H1 (cell line): Measurements from ENCODE around the gene RRAS2. TPM values are rescaled to one million over a fixed set of nuclear protein-coding genes. Genes with fewer than 3 reads are reported as not detected.

Experiments used
- BRCA1 ChIP-seq: IDR thresholded peaks from 2 replicates; pipeline ENCODE4 v1.6.1; 2012; ENCODE audit warnings: low read depth, low read length, improper control_type of control experiment
- CHD7 ChIP-seq: fragments of 300-600 bp; sonication (generic); IDR thresholded peaks from 2 replicates; pipeline ENCODE4 v1.7.1; 2012; ENCODE audit warnings: low read length, moderate library complexity, mild to moderate bottlenecking, inconsistent platforms; ENCODE audit not compliant: insufficient replicate concordance
- CTBP2 ChIP-seq: IDR thresholded peaks from 2 replicates; pipeline ENCODE4 v1.7.0; 2011; ENCODE audit warnings: borderline replicate concordance, mild to moderate bottlenecking, moderate library complexity, mixed read lengths, low read length; ENCODE audit not compliant: insufficient read depth, insufficient read length
- EGR1 ChIP-seq: IDR thresholded peaks from 2 replicates; pipeline ENCODE4 v1.6.1; 2011; ENCODE audit warnings: low read depth, low read length, borderline replicate concordance
- FOSL1 ChIP-seq: IDR thresholded peaks from 2 replicates; pipeline ENCODE4 v1.6.1; 2011; ENCODE audit warnings: mild to moderate bottlenecking, low read depth, low read length, moderate library complexity; ENCODE audit not compliant: insufficient read depth
- SIN3A ChIP-seq, 2 experiments: IDR thresholded peaks in 1 of 2; conservative IDR thresholded peaks in 1 of 2; 2 replicates each; pipeline ENCODE4 v1.6.1; 2011 to 2012; ENCODE audit warnings: low read length in 2 of 2, improper control_type of control experiment in 1 of 2, low read depth in 1 of 2, mild to moderate bottlenecking in 1 of 2
- SP1 ChIP-seq: IDR thresholded peaks from 2 replicates; pipeline ENCODE4 v1.6.1; 2011; ENCODE audit warnings: low read depth, low read length
- TBP ChIP-seq: IDR thresholded peaks from 2 replicates; pipeline ENCODE4 v1.6.1; 2011; ENCODE audit warnings: low read depth, low read length, improper control_type of control experiment
- TEAD4 ChIP-seq: IDR thresholded peaks from 2 replicates; pipeline ENCODE4 v1.6.1; 2012; ENCODE audit warnings: low read depth, low read length, inconsistent platforms, mixed read lengths
- YY1 ChIP-seq: IDR thresholded peaks from 2 replicates; pipeline ENCODE4 v1.6.1; 2011; ENCODE audit warnings: low read depth, mild to moderate bottlenecking, low read length
- polyA plus RNA-seq, 7 experiments: library from polyadenylated mRNA; depleted of rRNA in 3 of 7; stranded (reverse) in 5 of 7; unstranded in 2 of 7; fragments of >200 nt in 5 of 7; fragments of 200-250 nt in 2 of 7; gene quantifications; 1 replicate in 5 of 7; 2 replicates in 1 of 7; 4 replicates in 1 of 7; pipeline versions ENCODE4 v1.2.1 to v1.2.3, GENCODE V29; 2011 to 2013; ENCODE audit warnings: missing spikeins in 2 of 7, mixed read lengths in 2 of 7
- total RNA-seq: library from RNA; stranded (reverse); fragmentation: NEBNext Ultra II Directional; extraction: Animal tissue kit (Norgen Biotek cat#: 25700); gene quantifications from 2 replicates; pipeline ENCODE4 v1.2.1, GENCODE V29; 2021

Gene RRAS2
- total and polyA plus RNA-seq, 2 of the 8 experiments (the other 6 are each of a cell fraction or from before 2014, with no cell fraction given) = 72.3 to 234 TPM

GRCh38 chr11:14386895-14387480 lies 28.0 kb upstream of the RRAS2 start (continued):
- TF ChIP-seq CHD7 (no peak), FOSL1 (no peak), YY1 (no peak), BRCA1 (no peak), TBP (no peak), EGR1 (no peak), CTBP2 (no peak), SP1 (no peak), SIN3A (conservative IDR thresholded peaks at IDR 0.05 in 1 of 2, IDR thresholded peaks at IDR 0.05 in 1 of 2; ENCODE audit: low read depth in 1 of 2, low read length in 2 of 2) (peak; percentile 92 to 97), TEAD4 (peak; percentile 22; the same call in 1 of the 2 replicates)
